SK-N-SH (cell line): ENCODE data around the gene UPF3A.

Experiments
- EP300 ChIP-seq, 2 experiments: IDR thresholded peaks; 2 replicates each; pipeline versions ENCODE4 v1.4.0 to v1.6.1; 2012; ENCODE audit warnings: borderline replicate concordance in 1 of 2, low read depth in 1 of 2, low read length in 1 of 2
- EZH2phosphoT487 ChIP-seq: fragments of 200-600 bp; sonication (generic); IDR thresholded peaks from 2 replicates; pipeline ENCODE4 v1.6.1; 2017; ENCODE audit warnings: low read depth, mixed run types, mild to moderate bottlenecking, antibody characterized with exemption, moderate library complexity, borderline replicate concordance
- JUND ChIP-seq: IDR thresholded peaks from 2 replicates; pipeline ENCODE4 v1.4.0; 2012
- POLR2AphosphoS5 ChIP-seq: IDR thresholded peaks from 2 replicates; pipeline ENCODE4 v1.6.1; 2012; ENCODE audit warnings: low read depth, low read length
- REST ChIP-seq: IDR thresholded peaks from 2 replicates; pipeline ENCODE4 v1.6.1; 2012; ENCODE audit warnings: mild to moderate bottlenecking, low read depth, low read length, moderate library complexity
- TF ChIP-seq, protein P1 (sequence below): fragments of 200-600 bp; sonication (generic); IDR thresholded peaks from 2 replicates; pipeline ENCODE4 v1.6.1; 2017; ENCODE audit warnings: antibody characterized with exemption, mild to moderate bottlenecking, moderate library complexity

GRCh38 chr13:114285166-114285808 is 3.9 kb downstream of the UPF3A start:
- TF ChIP-seq POLR2AphosphoS5, result no peak
- no peak for TF ChIP-seq EP300 (IDR thresholded peaks at IDR 0.05; ENCODE audit: borderline replicate concordance in 1 of 2, low read depth in 1 of 2, low read length in 1 of 2)
- TF ChIP-seq JUND, result no peak
- TF ChIP-seq, protein P1, sequence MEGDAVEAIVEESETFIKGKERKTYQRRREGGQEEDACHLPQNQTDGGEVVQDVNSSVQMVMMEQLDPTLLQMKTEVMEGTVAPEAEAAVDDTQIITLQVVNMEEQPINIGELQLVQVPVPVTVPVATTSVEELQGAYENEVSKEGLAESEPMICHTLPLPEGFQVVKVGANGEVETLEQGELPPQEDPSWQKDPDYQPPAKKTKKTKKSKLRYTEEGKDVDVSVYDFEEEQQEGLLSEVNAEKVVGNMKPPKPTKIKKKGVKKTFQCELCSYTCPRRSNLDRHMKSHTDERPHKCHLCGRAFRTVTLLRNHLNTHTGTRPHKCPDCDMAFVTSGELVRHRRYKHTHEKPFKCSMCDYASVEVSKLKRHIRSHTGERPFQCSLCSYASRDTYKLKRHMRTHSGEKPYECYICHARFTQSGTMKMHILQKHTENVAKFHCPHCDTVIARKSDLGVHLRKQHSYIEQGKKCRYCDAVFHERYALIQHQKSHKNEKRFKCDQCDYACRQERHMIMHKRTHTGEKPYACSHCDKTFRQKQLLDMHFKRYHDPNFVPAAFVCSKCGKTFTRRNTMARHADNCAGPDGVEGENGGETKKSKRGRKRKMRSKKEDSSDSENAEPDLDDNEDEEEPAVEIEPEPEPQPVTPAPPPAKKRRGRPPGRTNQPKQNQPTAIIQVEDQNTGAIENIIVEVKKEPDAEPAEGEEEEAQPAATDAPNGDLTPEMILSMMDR, result no peak
- no peak for TF ChIP-seq EZH2phosphoT487
- TF ChIP-seq REST, result no peak
